Right lobe of liver (tissue), 6 donors: Measurements from ENCODE around the gene PPCS. TPM values are rescaled to one million over a fixed set of nuclear protein-coding genes. Genes with fewer than 3 reads are reported as not detected.

Experiments
- ATAC-seq, 4 donors: fragments of 200-7000 bp; cut with Tn5 transposase; one replicate each; pipeline ENCODE4 v1.9.1; 2020; ENCODE audit warnings: mild to moderate bottlenecking in 4 of 4, moderate library complexity in 4 of 4
- DNase-seq, 3 donors: peaks; one replicate each; pipeline ENCODE4 v3.0.0-alpha.2; 2020
- H3K27ac ChIP-seq, 3 donors: fragments of 200-600 bp; one replicate each; pipeline ENCODE4 v1.8.0; 2022
- H3K27me3 ChIP-seq, 2 donors: fragments of 200-600 bp; one replicate each; pipeline ENCODE4 v1.8.0; 2022
- H3K36me3 ChIP-seq, 4 donors: fragments of 200-600 bp; sonication (generic) in 1 of 4; one replicate each; pipeline versions ENCODE4 v1.5.1 to v1.8.0; 2017 to 2022; ENCODE audit warnings: control low read depth in 1 of 4
- H3K4me1 ChIP-seq, 4 donors: fragments of 200-600 bp; sonication (generic) in 1 of 4; one replicate each; pipeline versions ENCODE4 v1.5.1 to v1.8.0; 2017 to 2022; ENCODE audit warnings: control low read depth in 1 of 4
- H3K4me3 ChIP-seq, 3 donors: fragments of 200-600 bp; one replicate each; pipeline ENCODE4 v1.8.0; 2022
- H3K9me3 ChIP-seq, 4 donors: fragments of 200-600 bp; sonication (generic) in 1 of 4; one replicate each; pipeline versions ENCODE4 v1.5.1 to v1.8.0; 2017 to 2022; ENCODE audit warnings: control low read depth in 1 of 4
- CTCF ChIP-seq, 4 donors: fragments of 200-600 bp in 3 of 4; fragments of 450-650 bp in 1 of 4; IDR thresholded peaks; one replicate each; pipeline versions ENCODE4 v1.5.1 to v1.8.0; 2016 to 2022; ENCODE audit warnings: antibody characterized with exemption in 4 of 4, mild to moderate bottlenecking in 2 of 4
- POLR2A ChIP-seq: fragments of 450-650 bp; IDR thresholded peaks from one replicate; pipeline ENCODE4 v1.6.1; 2017; ENCODE audit warnings: antibody characterized with exemption, mild to moderate bottlenecking
- WGBS: methylation state at CpG from one replicate; pipeline ENCODE4 v1.1.6; 2018; ENCODE audit warnings: low coverage, low lambda C conversion rate; ENCODE audit not compliant: insufficient coverage; ENCODE audit errors: missing lambda C conversion rate; 5-methylcytosine and 5-hydroxymethylcytosine counted together
- intact Hi-C, 2 donors: fragments of 100-400 bp; cut with DNase I; formaldehyde crosslinking; loops; one replicate each; pipeline versions ENCODE4 v1.11.2 to v1.14.1; 2022
- total RNA-seq, 6 experiments: library from RNA; depleted of rRNA in 2 of 6; stranded (reverse); fragments of >200 nt in 2 of 6; fragmentation: NEBNext Ultra II Directional in 3 of 6; extraction: Animal tissue kit (Norgen Biotek cat#: 25700) in 3 of 6; gene quantifications; one replicate each; pipeline versions ENCODE4 v1.1.0 to v1.2.4, GENCODE V29; 2016 to 2023
- donor health status: DM: no; HTN: yes; CAD: no.
- donor health status: DM: no; HTN: no; CAD: no.
- donor health status: DM: no; HTN: no; CAD: no.
- donor health status: DM: no; HTN: yes; CAD: no.
- donor health status: DM: no; HTN: yes; CAD: no.

The PPCS gene
- total RNA-seq, 6 experiments from 2014 or later = 36.3 to 44.1 (median 42.7) TPM

DNA sequence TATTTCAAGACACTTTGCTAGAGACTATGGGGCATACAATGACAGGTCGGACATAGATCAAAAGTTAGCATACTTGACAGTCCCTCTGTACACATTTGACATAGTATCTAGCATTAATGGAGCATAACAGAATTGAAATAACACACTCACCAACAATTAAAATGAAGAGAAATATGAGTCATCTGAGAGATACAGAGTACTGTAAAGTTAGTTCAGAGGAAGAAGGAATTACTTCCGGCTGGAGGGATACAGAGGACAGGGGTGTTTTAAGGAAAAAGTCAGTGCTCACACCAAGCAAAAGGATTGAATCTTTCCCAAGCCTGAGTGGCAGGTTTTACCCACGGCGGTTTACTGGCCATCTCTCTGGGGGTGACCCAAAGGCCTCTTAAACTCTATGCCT, 3.0 kb upstream of the PPCS start:
- WGBS = 94% methylated on average over 4 of the region's 4 CpGs

DNA sequence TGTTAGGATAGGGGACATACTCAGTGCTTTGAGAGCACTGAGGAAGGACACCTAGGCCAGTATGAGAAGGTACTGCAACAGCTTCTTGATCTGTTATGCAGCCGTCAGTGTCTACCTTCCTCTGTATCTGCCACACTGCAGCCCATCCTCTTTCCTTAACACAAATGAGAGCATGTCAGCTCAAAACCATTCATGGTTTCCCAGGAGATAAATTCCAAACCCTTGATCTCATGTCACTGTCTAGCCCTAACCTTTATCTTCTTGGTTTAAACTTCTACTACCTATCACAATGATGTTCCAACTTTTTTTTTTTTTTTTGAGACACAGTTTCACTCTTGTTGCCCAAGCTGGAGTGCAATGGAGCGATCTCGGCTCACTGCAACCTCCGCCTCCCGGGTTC, 1.9 kb upstream of the PPCS start:
- TF ChIP-seq POLR2A (no peak), CTCF (IDR thresholded peaks at IDR 0.05) (no peak)
- Histone ChIP-seq H3K9me3 (no peaks in the 10 kb centered on the region), H3K27me3 (no peaks in the 10 kb centered on the region), H3K36me3 (peaks cover 0 to 14% (median 1%) of the 10 kb centered on the region in 4 donors), H3K27ac (peak overlapping the region in 1 of 3 donors; percentile 92), H3K4me3 (no peak overlapping the region), H3K4me1 (peaks cover 0 to 24% (median 9%) of the 10 kb centered on the region in 4 donors)
- intact Hi-C loops = no loop called here
- ATAC-seq (peak in 2 of 4 donors; percentile 37 to 61), DNase-seq (no peak)
- WGBS = 41% methylated on average over 5 of the region's 5 CpGs

More for the DNA sequence above, 3.0 kb upstream of the PPCS start:
- H3K4me1 ChIP-seq = peaks cover 0 to 24% (median 9%) of the 10 kb centered on the region in 4 donors
- H3K9me3 ChIP-seq = no peaks in the 10 kb centered on the region
- TF ChIP-seq POLR2A (no peak), CTCF (IDR thresholded peaks at IDR 0.05) (no peak)
- no peak overlapping the region for H3K27ac ChIP-seq
- no peak overlapping the region for H3K4me3 ChIP-seq
- peaks cover 0 to 4% (median under 1%) of the 10 kb centered on the region in 4 donors for H3K36me3 ChIP-seq
- intact Hi-C loops = no loop called here
- no peaks in the 10 kb centered on the region for H3K27me3 ChIP-seq
- DNase-seq (no peak), ATAC-seq (no peak)

- Histone ChIP-seq H3K4me1 (peaks cover 0 to 24% (median 9%) of the 10 kb centered on the region in 4 donors), H3K27ac (peak overlapping the region; percentile 89 to 92 (median 90)), H3K9me3 (no peaks in the 10 kb centered on the region), H3K27me3 (no peaks in the 10 kb centered on the region), H3K4me3 (peak overlapping the region; percentile 73 to 100 (median 98)), H3K36me3 (peaks cover 0 to 28% (median 1%) of the 10 kb centered on the region in 4 donors)
- TF ChIP-seq CTCF (IDR thresholded peaks at IDR 0.05) (no peak), POLR2A (no peak)
- 0% methylated on average over 6 of the region's 23 CpGs for WGBS
- peak; percentile 56 to 70 (median 63) for ATAC-seq
- intact Hi-C loops = no loop called here
- peak; percentile 64 to 72 (median 64) for DNase-seq
Measured at GRCh38 chr1:42456754-42457089, 379 bp downstream of the PPCS start.

DNA sequence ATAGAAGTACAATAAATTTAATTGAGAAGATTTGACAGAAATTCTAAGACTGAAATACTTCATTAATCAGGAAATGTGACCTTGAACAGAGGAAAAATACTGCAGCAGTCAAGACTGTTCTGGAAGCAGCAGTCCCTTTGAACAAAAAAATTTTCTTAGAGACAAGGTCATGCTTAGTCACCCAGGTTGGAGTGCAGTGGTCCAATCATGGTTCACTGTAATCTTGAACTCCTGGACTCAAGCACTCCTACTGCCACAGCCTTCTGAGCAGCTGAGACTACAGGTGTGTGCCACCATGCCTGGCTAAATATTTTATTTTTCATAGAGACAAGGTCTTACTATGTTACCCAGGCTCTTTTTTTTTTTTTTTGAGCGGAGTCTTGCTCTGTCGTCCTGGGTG, 4.9 kb downstream of the PPCS start:
- intact Hi-C loops = no loop called here
- ATAC-seq (no peak), DNase-seq (no peak)
- TF ChIP-seq CTCF (IDR thresholded peaks at IDR 0.05) (no peak), POLR2A (no peak)
- 82% methylated on average over 2 of the region's 2 CpGs for WGBS
- H3K4me3 ChIP-seq = no peak overlapping the region
- H3K27ac ChIP-seq = no peak overlapping the region
- peaks cover 0 to 28% (median 1%) of the 10 kb centered on the region in 4 donors for H3K36me3 ChIP-seq
- peaks cover 0 to 11% (median 4%) of the 10 kb centered on the region in 4 donors for H3K4me1 ChIP-seq
- no peaks in the 10 kb centered on the region for H3K9me3 ChIP-seq
- no peaks in the 10 kb centered on the region for H3K27me3 ChIP-seq
